ENCODE results near the gene MAML2. TPM values are rescaled to one million over a fixed set of nuclear protein-coding genes. Genes with fewer than 3 reads are reported as not detected.
A peak's percentile ranks its signal among the peaks of the same experiment; 100 is the strongest.

The MAML2 gene
- total and polyA plus RNA-seq, 9 of the 15 experiments (the other 6 are each of a cell fraction or from before 2014, with no cell fraction given): 0.79 to 6.8 (median 4.8) TPM

DNA sequence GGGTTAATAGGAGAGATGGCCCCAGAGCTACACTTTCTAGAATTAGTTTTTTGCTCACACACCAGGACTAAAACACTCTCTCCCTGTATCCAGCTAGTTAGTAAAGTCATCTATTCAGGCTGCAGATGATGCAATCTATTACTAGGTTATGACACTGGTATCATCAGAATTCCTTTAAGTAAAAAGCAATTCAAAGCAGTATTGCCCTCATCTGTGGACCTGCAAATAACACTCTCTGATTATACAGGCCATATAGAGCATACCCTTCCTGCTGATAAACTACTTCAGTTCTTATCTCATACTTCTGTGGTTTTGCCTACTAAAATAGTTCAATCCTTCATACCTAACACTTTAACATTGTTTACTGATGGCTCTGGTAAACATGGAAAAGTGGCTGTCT lies 405.6 kb downstream of the MAML2 start (continued):
- peak; percentile 69; the same call in 1 of the 2 replicates for TF ChIP-seq IRF9 (tag; IDR thresholded peaks at IDR 0.05)
- peak; percentile 56 for TF ChIP-seq TCF3 (CRISPR knock-in tag; IDR thresholded peaks at IDR 0.05)
- TF ChIP-seq ATF4 (CRISPR knock-in tag; IDR thresholded peaks at IDR 0.05): peak; percentile 81
- no peak for TF ChIP-seq MXI1 (IDR thresholded peaks at IDR 0.05; ENCODE audit: low read depth, low read length)
- no peak for TF ChIP-seq ATF1 (CRISPR knock-in tag; IDR thresholded peaks at IDR 0.05)
- TF ChIP-seq ATF1 (tag; IDR thresholded peaks at IDR 0.05): peak; percentile 27; the same call in 1 of the 2 replicates
- peak; percentile 54 for TF ChIP-seq ATF7 (IDR thresholded peaks at IDR 0.05)
- peak; percentile 56; the same call in 1 of the 2 replicates for TF ChIP-seq PML (IDR thresholded peaks at IDR 0.05; ENCODE audit: low read length)
- TF ChIP-seq, protein P1, sequence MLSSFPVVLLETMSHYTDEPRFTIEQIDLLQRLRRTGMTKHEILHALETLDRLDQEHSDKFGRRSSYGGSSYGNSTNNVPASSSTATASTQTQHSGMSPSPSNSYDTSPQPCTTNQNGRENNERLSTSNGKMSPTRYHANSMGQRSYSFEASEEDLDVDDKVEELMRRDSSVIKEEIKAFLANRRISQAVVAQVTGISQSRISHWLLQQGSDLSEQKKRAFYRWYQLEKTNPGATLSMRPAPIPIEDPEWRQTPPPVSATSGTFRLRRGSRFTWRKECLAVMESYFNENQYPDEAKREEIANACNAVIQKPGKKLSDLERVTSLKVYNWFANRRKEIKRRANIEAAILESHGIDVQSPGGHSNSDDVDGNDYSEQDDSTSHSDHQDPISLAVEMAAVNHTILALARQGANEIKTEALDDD (IDR thresholded peaks at IDR 0.05): peak; percentile 90
- TF ChIP-seq CEBPG (CRISPR knock-in tag; IDR thresholded peaks at IDR 0.05): peak; percentile 84
- peak; percentile 73 to 97 for TF ChIP-seq CEBPG (tag; conservative IDR thresholded peaks at IDR 0.05 in 1 of 2, IDR thresholded peaks at IDR 0.05 in 1 of 2)
- peak; percentile 74 for TF ChIP-seq CEBPB (tag; IDR thresholded peaks at IDR 0.05)
- peak; percentile 42; the same call in 1 of the 2 replicates for TF ChIP-seq STAT5A (IDR thresholded peaks at IDR 0.05; ENCODE audit: borderline replicate concordance, low read length)
- peak; percentile 69; the same call in 1 of the 2 replicates for TF ChIP-seq SOX6 (IDR thresholded peaks at IDR 0.05)
- peak; percentile 91 for TF ChIP-seq ATF3 (IDR thresholded peaks at IDR 0.05)
- TF ChIP-seq ATF3 (CRISPR knock-in tag; conservative IDR thresholded peaks at IDR 0.05): no peak
- TF ChIP-seq NCOR1 (IDR thresholded peaks at IDR 0.05): peak; percentile 39; the same call in 1 of the 2 replicates
- peak in 1 of 2 experiments; percentile 82; a peak in 2 of 4 replicates for TF ChIP-seq RCOR1 (IDR thresholded peaks at IDR 0.05; ENCODE audit: borderline replicate concordance in 1 of 2, low read depth in 2 of 2, low read length in 2 of 2)
- no peak for TF ChIP-seq RFX7 (CRISPR knock-in tag; IDR thresholded peaks at IDR 0.05)

Data from K562 (cell line).